Activated naive CD4-positive, alpha-beta T cell treated with Interleukin-2 at 50 U/mL for 16 hours (primary cell): ENCODE results near the gene SERINC2.
"Not testable (repeated sequence)": the region's sequence is repeated elsewhere in the genome, so short reads cannot be mapped to it uniquely, and the experiment has no call there.

Experiments
- DNase-seq: peaks from one replicate; pipeline ENCODE4 v3.0.0-alpha.2; 2020

Gene SERINC2

DNA sequence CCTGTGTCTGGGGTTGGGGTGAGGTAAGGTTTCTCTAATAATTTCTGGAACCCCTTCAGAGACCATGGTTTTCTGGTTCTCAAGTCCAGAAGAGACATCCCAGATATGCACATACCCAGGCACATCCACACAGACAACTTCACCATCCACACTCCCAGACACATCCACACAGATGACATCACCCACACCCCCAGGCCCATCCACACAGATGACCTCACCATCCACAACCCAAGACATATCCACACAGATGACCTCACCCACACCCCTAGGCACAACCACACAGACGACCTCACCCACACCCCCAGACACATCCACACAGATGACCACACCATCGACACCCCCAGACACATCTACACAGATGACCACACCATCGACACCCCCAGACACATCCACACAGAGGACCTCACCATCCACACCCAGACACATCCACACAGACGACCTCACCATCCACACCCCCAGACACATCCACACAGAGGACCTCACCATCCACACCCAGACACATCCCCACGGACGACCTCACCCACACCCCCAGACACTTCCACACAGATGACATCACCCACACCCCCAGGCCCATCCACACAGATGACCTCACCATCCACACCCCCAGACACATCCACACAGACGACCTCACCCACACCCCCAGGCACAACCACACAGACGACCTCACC lies 26.3 kb upstream of the SERINC2 start:
- DNase-seq: not testable (repeated sequence)

- DNase-seq: no peak
Measured at GRCh38 chr1:31387612-31388011, 25.4 kb upstream of the SERINC2 start.

DNA sequence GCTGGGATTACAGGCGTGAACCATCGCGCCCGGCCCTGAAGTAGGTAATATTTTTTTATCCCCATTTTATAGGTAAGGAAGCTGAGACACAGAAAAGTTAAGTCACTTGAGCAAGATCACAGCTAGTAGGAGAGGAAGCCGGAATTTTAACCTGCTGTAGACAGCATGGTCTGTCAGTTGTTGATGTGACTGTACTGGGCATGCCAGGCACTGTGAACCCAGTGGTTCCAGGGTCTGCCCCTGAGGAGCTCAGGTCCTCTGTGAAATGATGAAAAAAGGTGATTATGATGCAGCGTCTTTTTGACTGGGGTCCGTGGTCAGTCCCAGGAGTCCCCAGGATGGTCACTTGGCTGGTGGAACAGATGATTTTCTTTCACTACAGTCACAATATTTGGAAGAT lies 23.4 kb upstream of the SERINC2 start:
- DNase-seq: no peak

GRCh38 chr1:31390071-31390470 lies 22.9 kb upstream of the SERINC2 start:
- no peak for DNase-seq

GRCh38 chr1:31393463-31393862 lies 19.6 kb upstream of the SERINC2 start:
- no peak for DNase-seq

GRCh38 chr1:31394584-31395193 lies 18.3 kb upstream of the SERINC2 start:
- peak; percentile 80 for DNase-seq

DNA sequence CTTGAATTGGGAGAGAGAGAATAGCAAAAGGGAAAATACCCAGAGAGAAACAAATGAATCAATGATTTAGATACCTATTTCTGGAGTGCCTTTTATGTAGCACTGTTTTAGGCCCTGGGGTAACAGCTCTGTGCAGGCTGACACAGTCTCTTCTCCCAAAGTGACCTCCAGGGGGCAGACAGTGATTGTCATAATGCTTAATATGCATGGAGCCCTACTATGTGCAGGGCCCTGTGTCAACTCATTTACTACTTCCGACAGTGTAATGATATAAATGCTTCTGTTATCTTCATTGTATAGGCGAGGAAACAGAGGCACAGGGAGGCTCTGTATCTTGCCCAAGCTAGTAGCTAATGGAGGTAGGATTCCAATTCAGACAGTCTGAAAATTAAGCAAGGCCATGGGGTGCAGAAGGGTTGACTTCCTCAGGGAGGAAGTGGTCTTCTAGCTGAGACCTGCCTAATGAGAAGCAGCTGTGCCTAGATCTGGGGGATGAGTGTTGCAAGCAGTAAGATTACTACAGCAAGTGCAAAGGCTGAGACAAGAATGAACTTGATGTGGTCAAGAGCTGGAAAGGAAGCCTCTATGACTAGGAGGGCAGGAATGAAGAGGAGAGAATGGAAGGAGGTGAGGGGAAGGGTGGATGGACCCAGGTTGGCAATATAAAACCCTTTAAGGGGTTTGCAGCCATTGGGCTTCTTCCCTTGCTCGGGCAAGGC lies 16.2 kb upstream of the SERINC2 start:
- DNase-seq: no peak

DNA sequence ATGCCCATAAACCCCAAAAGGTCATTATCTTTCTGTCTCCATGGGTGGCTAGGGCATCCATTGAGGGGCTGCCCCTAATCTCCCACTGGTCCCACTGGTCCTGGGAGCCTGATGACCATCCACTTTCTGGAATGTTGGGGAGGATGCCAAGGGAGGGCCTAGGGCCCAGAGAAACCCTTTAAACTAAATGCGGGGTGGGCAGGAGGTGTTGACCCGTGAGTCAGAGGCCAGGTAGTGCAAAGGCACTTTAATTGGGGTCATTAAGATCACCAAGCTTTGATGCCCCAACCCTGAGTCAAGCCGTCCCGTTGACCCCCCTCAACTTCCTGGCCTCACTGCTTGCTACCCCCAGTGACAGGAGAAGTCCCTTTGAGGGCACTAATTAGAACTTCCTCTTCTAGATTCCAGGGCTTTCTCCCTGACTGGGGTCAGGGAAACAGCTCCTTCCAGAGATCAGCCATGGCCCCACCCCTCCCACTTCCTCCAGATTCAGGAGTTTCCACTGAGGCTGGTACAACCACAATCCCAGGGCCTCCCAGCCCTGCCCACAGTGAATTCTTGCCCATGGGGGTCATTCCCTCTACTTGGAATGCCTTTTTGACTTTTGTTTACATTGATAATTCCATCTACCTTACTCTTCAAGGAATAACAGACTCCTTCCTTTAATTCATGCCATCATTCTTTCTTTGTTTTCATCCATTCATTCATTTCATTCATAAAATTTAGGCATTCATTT lies 15.5 kb upstream of the SERINC2 start:
- no peak for DNase-seq

- DNase-seq: no peak
Measured at GRCh38 chr1:31398246-31398645, 14.8 kb upstream of the SERINC2 start.

DNA sequence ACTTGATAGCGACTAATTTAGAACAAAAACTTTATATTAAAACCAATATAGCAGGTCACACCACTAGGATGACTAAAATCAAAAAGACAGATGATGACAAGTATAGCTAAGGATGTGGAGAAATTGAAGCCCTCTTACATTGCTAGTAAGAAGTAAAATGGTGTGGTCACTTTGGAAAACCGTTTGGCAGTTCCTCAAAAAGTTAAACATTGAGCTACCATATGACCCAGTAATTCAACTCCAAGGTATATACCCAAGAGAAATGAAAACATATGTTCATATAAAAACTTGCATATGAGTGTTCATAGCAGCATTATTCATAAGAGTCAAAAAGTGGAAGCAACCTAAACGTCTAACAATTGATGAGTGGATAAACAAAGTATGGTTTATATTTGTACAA lies 13.0 kb upstream of the SERINC2 start:
- DNase-seq: no peak

DNA sequence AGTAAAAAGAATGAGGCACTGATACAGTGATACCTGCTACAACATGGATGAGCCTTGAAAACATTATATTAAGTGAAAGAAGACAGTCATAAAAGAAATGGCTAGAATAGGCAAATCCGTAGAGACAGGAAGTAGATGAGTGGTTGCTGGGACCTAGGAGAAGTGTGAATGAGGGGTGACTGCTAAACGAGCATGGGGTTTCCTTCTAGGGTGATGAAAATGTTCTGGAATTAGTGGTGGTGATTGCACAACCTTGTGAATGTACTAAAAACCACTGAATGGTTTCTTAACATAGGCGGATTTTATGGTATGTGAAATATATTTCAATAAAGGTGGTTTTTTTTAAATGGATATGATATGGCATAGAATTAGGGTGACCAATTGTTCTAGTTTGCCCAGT lies 12.6 kb upstream of the SERINC2 start:
- DNase-seq: no peak

DNA sequence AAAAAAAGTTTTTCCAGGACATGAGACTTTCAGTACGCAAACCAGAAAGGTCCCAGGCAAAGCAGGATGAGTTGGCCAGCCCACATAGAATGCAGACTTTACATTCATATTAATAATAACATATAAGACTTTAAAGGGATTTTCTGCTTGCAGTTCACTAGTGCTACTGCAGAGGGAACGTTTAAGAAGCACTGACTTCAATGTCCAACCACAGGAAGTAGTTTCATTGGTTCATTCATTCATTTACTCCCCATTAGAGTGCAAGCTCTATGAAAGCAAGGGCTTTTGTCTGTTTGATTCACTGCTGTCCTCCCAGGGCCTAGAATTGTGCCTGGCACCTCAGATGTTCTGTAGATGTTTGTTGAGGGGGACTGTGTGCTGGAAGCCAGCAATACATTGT lies 11.8 kb upstream of the SERINC2 start:
- DNase-seq: no peak

DNA sequence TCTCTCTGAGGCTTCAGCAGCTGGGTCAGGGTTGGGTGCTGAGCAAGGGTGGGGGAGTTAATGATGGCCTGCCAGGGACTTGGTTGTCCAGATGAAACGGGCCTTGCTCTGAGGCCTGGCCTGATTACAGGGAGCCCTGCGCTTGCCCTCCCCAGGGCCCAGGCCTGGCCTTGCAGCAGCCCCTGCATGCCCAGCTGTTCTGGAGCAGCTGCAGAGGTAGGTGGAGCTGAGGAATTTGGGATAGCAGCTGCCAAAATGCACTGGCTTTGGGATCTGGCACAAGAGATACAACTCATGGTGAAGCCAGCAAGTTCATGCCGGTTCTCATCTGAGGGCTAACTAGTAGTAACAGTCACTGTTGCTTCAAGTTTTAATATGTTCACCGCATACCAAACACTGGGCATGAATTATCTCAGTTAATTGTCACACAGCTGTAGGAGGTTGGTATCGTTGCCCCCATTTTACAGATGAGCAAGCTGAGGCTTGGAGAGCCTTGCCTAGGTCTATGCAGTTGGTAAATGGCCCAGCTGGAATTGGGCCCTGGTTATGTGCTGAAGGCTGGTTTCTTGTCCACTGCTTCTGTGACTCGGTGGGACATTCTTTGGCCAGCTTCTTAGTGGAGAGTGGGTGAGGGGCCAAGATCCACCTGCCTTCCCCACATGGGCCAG lies 7.3 kb upstream of the SERINC2 start:
- no peak for DNase-seq

DNA sequence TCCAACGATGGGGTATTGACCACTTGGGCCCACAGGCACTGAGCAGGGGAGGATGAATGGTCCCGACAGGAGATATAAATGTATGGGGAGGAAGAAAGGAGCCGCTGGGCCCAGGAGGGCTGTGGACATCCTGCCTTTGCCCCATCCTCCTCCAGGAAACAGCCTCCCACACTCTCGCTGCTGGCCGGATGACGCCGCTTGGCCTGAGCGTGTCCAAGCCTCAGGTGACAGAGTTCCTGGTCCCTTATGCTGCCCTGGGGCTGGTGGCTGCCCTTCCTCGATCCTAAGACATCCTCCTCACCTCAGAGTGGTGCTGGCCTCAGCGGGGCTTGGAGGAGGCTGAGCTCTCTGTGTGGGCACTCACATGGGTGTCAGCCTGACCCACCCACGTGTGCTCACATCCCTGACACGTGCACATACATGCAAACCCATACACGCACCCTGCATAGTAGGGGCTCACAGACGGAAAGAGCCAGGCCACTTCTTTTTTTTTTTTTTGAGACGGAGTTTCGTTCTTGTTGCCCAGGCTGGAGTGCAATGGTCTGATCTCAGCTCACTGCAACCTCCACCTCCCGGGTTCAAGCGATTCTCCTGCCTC lies 5.9 kb upstream of the SERINC2 start:
- DNase-seq: no peak

GRCh38 chr1:31408788-31409318 lies 4.2 kb upstream of the SERINC2 start:
- DNase-seq: no peak

DNA sequence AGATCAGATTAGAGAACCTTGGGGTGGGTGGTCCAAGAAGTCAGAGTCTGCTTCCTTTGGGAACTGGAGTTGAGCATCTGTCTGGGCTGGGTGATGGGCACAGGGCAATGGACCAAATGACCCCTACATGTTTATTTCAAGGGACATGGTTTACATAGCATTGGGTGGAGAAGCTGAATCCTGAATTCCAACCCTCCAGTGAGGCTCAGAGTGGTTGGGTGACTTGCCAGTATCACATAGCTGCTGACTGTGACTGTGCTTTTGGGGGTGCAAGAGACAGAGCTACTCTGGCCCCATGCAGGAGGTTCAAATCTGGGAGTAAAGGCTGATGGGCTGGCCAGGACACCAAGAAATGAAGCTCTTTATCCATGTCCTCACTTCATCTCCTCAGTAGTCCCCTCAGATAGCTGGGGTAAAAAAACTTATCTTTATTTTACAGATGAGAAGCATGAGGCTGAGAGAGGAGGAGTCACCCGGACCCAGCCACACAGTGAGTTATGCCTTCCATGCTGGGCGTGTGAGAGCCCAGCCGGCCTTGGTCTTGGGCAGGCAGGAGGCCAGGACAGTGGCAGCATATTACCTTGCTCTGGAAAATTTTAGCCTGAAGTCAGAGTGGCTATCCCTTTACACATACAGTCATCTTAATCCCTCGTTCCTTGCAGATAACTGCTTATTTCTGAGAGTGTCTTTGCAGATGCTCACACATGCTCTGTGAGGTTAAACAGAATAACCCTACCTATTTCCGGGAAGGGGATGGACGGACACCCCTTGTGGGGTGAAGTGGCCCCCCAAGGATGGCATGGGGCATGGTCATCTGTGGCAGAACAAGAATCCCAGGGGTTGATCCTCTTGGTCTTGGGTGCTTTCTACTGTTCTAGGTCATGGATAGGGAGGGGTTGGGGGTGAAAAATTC lies 2.8 kb upstream of the SERINC2 start:
- no peak for DNase-seq

DNA sequence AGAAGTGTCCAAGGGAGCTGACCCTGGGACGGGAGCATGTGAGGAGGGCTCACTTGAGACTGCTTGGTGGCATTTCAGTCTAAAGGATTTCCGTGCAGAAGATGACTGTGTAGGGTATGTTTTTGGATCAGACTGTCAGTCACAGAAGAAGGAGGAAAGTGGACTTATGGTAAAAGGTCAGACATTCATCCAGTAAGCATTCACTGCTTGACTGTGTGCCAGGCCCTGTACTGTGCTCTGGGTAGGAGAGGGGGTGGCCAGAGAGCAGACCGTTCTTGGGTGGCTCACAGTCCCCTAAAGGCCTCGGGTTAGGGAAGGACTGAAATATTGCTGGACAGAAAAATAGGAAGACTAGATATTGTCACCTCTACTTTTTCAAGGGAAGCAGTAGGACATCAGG lies 2.1 kb upstream of the SERINC2 start:
- no peak for DNase-seq

DNA sequence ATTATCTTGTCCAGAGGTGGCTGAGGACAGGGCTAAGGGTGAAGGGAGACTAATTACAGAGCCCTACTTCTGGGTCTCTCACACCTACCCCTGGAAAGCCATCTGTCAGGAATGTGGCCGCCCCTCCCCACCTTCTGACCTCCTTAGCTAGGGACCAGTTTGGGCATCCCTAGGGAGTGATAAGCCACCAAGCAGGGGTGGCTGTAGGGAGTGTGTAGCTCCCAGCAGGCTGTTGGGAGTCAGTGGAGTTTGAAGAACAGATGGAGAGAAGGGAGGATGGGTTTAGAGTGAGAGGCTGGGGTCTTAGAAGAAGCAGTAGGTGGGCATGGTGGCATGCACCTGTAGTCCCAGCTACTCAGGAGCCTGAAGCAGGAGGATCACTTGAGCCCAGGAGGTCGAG lies 808 bp upstream of the SERINC2 start:
- no peak for DNase-seq

GRCh38 chr1:31413405-31414001 lies 490 bp downstream of the SERINC2 start:
- peak; percentile 30 for DNase-seq

- no peak for DNase-seq
Measured at GRCh38 chr1:31414980-31415370, 2.0 kb downstream of the SERINC2 start.

GRCh38 chr1:31415658-31416057 lies 2.6 kb downstream of the SERINC2 start:
- no peak for DNase-seq
